NCI-H2107 treated with DMSO at 0.1 percent for 48 hours (cell line): Measurements from ENCODE around the gene RP2.

ENCODE experiments used
- DNase-seq: peaks from one replicate; lab custom pipeline; 2025; ENCODE audit not compliant: unreplicated experiment; lab: John Stamatoyannopoulos, UW

The RP2 gene

GRCh38 chrX:46836701-46837557 is at the start of gene RP2:
Gene RP2, plus strand, starts transcription at chrX:46837043. Its CDS starts 58 bp downstream, at chrX:46837101.
- peak; percentile 90 for DNase-seq

GRCh38 chrX:46788902-46789301 is 47.9 kb upstream of the RP2 start:
- no peak for DNase-seq

GRCh38 chrX:46791927-46792809 is 44.7 kb upstream of the RP2 start:
- no peak for DNase-seq

- DNase-seq: no peak
These were observed 44.0 kb upstream of the RP2 start for GRCh38 chrX:46792810-46793188.

- no peak for DNase-seq
These were observed 43.3 kb upstream of the RP2 start for GRCh38 chrX:46793386-46794143.

GRCh38 chrX:46796574-46797191 is 40.2 kb upstream of the RP2 start:
- peak; percentile 64 for DNase-seq

- no peak for DNase-seq
These were observed 33.7 kb upstream of the RP2 start for GRCh38 chrX:46803140-46803539.

GRCh38 chrX:46805270-46805669 is 31.6 kb upstream of the RP2 start:
- no peak for DNase-seq

GRCh38 chrX:46811121-46811520 is 25.7 kb upstream of the RP2 start:
- DNase-seq: no peak

- DNase-seq: no peak
These were observed 24.4 kb upstream of the RP2 start for GRCh38 chrX:46812445-46812844.

GRCh38 chrX:46814966-46815365 is 21.9 kb upstream of the RP2 start:
- no peak for DNase-seq

- DNase-seq: no peak
These were observed 17.7 kb upstream of the RP2 start for GRCh38 chrX:46819136-46819535.

- no peak for DNase-seq
These were observed 16.3 kb upstream of the RP2 start for GRCh38 chrX:46820391-46821100.

- no peak for DNase-seq
These were observed 13.4 kb upstream of the RP2 start for GRCh38 chrX:46823481-46823880.

GRCh38 chrX:46831765-46832327 is 5.0 kb upstream of the RP2 start:
- DNase-seq: no peak

- no peak for DNase-seq
These were observed 979 bp downstream of the RP2 start for GRCh38 chrX:46837558-46838485.

- no peak for DNase-seq
These were observed 1.6 kb downstream of the RP2 start for GRCh38 chrX:46838486-46838870.

GRCh38 chrX:46838974-46839480 is 2.2 kb downstream of the RP2 start:
- DNase-seq: no peak

- no peak for DNase-seq
These were observed 4.1 kb downstream of the RP2 start for GRCh38 chrX:46840946-46841345.
